Neural cell (in vitro differentiated cells): ENCODE measurements around the gene AGBL1. TPM values are rescaled to one million over a fixed set of nuclear protein-coding genes. Genes with fewer than 3 reads are reported as not detected.

Experiments
- H2AFZ ChIP-seq: fragments of 200-600, 300-800 bp; sonication (generic), shearing (Covaris generic); 2 replicates; pipeline ENCODE4 v1.6.0; 2014; ENCODE audit warnings: low read depth, mild to moderate bottlenecking, antibody characterized with exemption, low read length, moderate library complexity
- H3F3A ChIP-seq: fragments of 200-600 bp; shearing (Covaris generic); 2 replicates; pipeline ENCODE4 v1.6.1; 2016; ENCODE audit warnings: mild to moderate bottlenecking, moderate library complexity, mixed read lengths, antibody characterized with exemption, low read length; ENCODE audit not compliant: insufficient read depth, poor library complexity, severe bottlenecking
- H3K27ac ChIP-seq: fragments of 200-600, 300-800 bp; sonication (generic), shearing (Covaris generic); 2 replicates; pipeline ENCODE4 v1.5.1; 2014; ENCODE audit warnings: mild to moderate bottlenecking, low read length, moderate library complexity
- H3K27me3 ChIP-seq: fragments of 300-800, 200-600 bp; sonication (generic), shearing (Covaris generic); 2 replicates; pipeline ENCODE4 v1.6.0; 2014; ENCODE audit warnings: mild to moderate bottlenecking, low read depth, low read length, moderate library complexity; ENCODE audit not compliant: insufficient read depth
- H3K36me3 ChIP-seq: fragments of 300-800, 200-600 bp; sonication (generic), shearing (Covaris generic); 2 replicates; pipeline ENCODE4 v1.5.1; 2014; ENCODE audit warnings: mild to moderate bottlenecking, antibody characterized with exemption, low read length, moderate library complexity; ENCODE audit not compliant: insufficient read depth
- H3K4me2 ChIP-seq: fragments of 300-800, 200-600 bp; sonication (generic), shearing (Covaris generic); 2 replicates; pipeline ENCODE4 v1.6.0; 2014; ENCODE audit warnings: mild to moderate bottlenecking, low read length
- H3K4me3 ChIP-seq: fragments of 300-800, 200-600 bp; sonication (generic), shearing (Covaris generic); 2 replicates; pipeline ENCODE4 v1.5.1; 2014; ENCODE audit warnings: mild to moderate bottlenecking, low read length, moderate library complexity
- H3K79me2 ChIP-seq: fragments of 200-600 bp; shearing (Covaris generic); replicated peaks from 2 replicates; pipeline ENCODE4 v1.6.0; 2014; ENCODE audit warnings: mild to moderate bottlenecking, low read length, moderate library complexity; ENCODE audit not compliant: insufficient read depth
- H3K9ac ChIP-seq: fragments of 300-800, 200-600 bp; sonication (generic), shearing (Covaris generic); 2 replicates; pipeline ENCODE4 v1.6.1; 2016; ENCODE audit warnings: mild to moderate bottlenecking, low read length, mixed read lengths
- H3K9me2 ChIP-seq: fragments of 200-600 bp; shearing (Covaris generic); 2 replicates; pipeline ENCODE4 v1.6.1; 2016; ENCODE audit warnings: mild to moderate bottlenecking, low read length, mixed read lengths; ENCODE audit not compliant: insufficient read depth
- H3K9me3 ChIP-seq: fragments of 200-600, 300-800 bp; sonication (generic), shearing (Covaris generic); 2 replicates; pipeline ENCODE4 v1.6.1; 2016; ENCODE audit warnings: mild to moderate bottlenecking, mixed run types, low read length, moderate library complexity, mixed read lengths
- H4K20me1 ChIP-seq: fragments of 200-600 bp; shearing (Covaris generic); 2 replicates; pipeline ENCODE4 v1.6.1; 2016; ENCODE audit warnings: mild to moderate bottlenecking, mixed run types; ENCODE audit not compliant: insufficient read depth
- EP300 ChIP-seq: fragments of 450-650 bp; conservative IDR thresholded peaks from 2 replicates; pipeline ENCODE4 v1.6.1; 2014; ENCODE audit warnings: antibody characterized with exemption, mild to moderate bottlenecking, moderate library complexity; ENCODE audit not compliant: poor library complexity, severe bottlenecking
- EZH2 ChIP-seq: fragments of 200-600, 300-800 bp; shearing (Covaris generic), sonication (generic); IDR thresholded peaks from 2 replicates; pipeline ENCODE4 v1.6.1; 2014; ENCODE audit warnings: antibody characterized with exemption, low read length, borderline replicate concordance, mild to moderate bottlenecking; ENCODE audit not compliant: insufficient read depth, poor library complexity, severe bottlenecking
- MXI1 ChIP-seq: fragments of 450-650 bp; conservative IDR thresholded peaks from 2 replicates; pipeline ENCODE4 v1.6.1; 2014; ENCODE audit warnings: antibody characterized with exemption, mild to moderate bottlenecking; ENCODE audit not compliant: poor library complexity, severe bottlenecking
- POLR2AphosphoS5 ChIP-seq: IDR thresholded peaks from 2 replicates; pipeline ENCODE4 v1.6.1; 2012
- RAD21 ChIP-seq: fragments of 450-650 bp; conservative IDR thresholded peaks from 2 replicates; pipeline ENCODE4 v1.6.1; 2014; ENCODE audit warnings: antibody characterized with exemption, mild to moderate bottlenecking, moderate library complexity
- SMC3 ChIP-seq: fragments of 450-650 bp; conservative IDR thresholded peaks from 2 replicates; pipeline ENCODE4 v1.6.1; 2014; ENCODE audit warnings: antibody characterized with exemption, mild to moderate bottlenecking, moderate library complexity; ENCODE audit not compliant: poor library complexity
- TAF1 ChIP-seq: IDR thresholded peaks from 2 replicates; pipeline ENCODE4 v1.6.1; 2012; ENCODE audit warnings: low read depth
- polyA plus RNA-seq: library from polyadenylated mRNA; depleted of rRNA; stranded (reverse); fragments of >200 nt; gene quantifications from 2 replicates; pipeline ENCODE4 v1.2.3, GENCODE V29; 2014
- TF ChIP-seq, protein P1 (sequence below): fragments of 450-650 bp; IDR thresholded peaks from 2 replicates; pipeline ENCODE4 v1.5.1; 2014; ENCODE audit warnings: antibody characterized with exemption, mild to moderate bottlenecking, moderate library complexity; ENCODE audit not compliant: poor library complexity, severe bottlenecking
- TF ChIP-seq, protein P2 (sequence below): IDR thresholded peaks from 2 replicates; pipeline ENCODE4 v1.6.1; 2012; ENCODE audit warnings: borderline replicate concordance

AGBL1 gene
- polyA plus RNA-seq, 1 donor from 2014 or later = 0.12 TPM

- no peak overlapping the region for H2AFZ ChIP-seq
- H3K27me3 ChIP-seq = no peaks in the 10 kb centered on the region
- H3K9me2 ChIP-seq = no peaks in the 10 kb centered on the region
- H3K9ac ChIP-seq = no peak overlapping the region
- H3K4me3 ChIP-seq = no peak overlapping the region
- H3K36me3 ChIP-seq = no peaks in the 10 kb centered on the region
- H3K9me3 ChIP-seq = no peaks in the 10 kb centered on the region
- no peak for TF ChIP-seq POLR2AphosphoS5
- TF ChIP-seq, protein P1, sequence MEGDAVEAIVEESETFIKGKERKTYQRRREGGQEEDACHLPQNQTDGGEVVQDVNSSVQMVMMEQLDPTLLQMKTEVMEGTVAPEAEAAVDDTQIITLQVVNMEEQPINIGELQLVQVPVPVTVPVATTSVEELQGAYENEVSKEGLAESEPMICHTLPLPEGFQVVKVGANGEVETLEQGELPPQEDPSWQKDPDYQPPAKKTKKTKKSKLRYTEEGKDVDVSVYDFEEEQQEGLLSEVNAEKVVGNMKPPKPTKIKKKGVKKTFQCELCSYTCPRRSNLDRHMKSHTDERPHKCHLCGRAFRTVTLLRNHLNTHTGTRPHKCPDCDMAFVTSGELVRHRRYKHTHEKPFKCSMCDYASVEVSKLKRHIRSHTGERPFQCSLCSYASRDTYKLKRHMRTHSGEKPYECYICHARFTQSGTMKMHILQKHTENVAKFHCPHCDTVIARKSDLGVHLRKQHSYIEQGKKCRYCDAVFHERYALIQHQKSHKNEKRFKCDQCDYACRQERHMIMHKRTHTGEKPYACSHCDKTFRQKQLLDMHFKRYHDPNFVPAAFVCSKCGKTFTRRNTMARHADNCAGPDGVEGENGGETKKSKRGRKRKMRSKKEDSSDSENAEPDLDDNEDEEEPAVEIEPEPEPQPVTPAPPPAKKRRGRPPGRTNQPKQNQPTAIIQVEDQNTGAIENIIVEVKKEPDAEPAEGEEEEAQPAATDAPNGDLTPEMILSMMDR = no peak
- H3K4me2 ChIP-seq = no peak overlapping the region
- H3K27ac ChIP-seq = no peak overlapping the region
- H3K79me2 ChIP-seq = no peaks in the 10 kb centered on the region
- no peaks in the 10 kb centered on the region for H3F3A ChIP-seq
- no peaks in the 10 kb centered on the region for H4K20me1 ChIP-seq
Measured at GRCh38 chr15:86743283-86743903, 663.7 kb downstream of the AGBL1 start.

GRCh38 chr15:86744198-86744780, 664.6 kb downstream of the AGBL1 start:
- H3K4me2 ChIP-seq = no peak overlapping the region
- H3K4me3 ChIP-seq = no peak overlapping the region
- H3K9ac ChIP-seq = no peak overlapping the region
- no peaks in the 10 kb centered on the region for H3K27me3 ChIP-seq
- no peaks in the 10 kb centered on the region for H3K79me2 ChIP-seq
- no peaks in the 10 kb centered on the region for H3K9me3 ChIP-seq
- H2AFZ ChIP-seq = no peak overlapping the region
- no peaks in the 10 kb centered on the region for H3K36me3 ChIP-seq
- H3K27ac ChIP-seq = peak overlapping the region; percentile 52
- no peaks in the 10 kb centered on the region for H4K20me1 ChIP-seq
- H3F3A ChIP-seq = no peaks in the 10 kb centered on the region
- TF ChIP-seq MXI1 (no peak), EZH2 (no peak), EP300 (no peak), SMC3 (no peak), TAF1 (no peak), RAD21 (no peak), POLR2AphosphoS5 (no peak)
- TF ChIP-seq, protein P1 = no peak
- TF ChIP-seq, protein P2, sequence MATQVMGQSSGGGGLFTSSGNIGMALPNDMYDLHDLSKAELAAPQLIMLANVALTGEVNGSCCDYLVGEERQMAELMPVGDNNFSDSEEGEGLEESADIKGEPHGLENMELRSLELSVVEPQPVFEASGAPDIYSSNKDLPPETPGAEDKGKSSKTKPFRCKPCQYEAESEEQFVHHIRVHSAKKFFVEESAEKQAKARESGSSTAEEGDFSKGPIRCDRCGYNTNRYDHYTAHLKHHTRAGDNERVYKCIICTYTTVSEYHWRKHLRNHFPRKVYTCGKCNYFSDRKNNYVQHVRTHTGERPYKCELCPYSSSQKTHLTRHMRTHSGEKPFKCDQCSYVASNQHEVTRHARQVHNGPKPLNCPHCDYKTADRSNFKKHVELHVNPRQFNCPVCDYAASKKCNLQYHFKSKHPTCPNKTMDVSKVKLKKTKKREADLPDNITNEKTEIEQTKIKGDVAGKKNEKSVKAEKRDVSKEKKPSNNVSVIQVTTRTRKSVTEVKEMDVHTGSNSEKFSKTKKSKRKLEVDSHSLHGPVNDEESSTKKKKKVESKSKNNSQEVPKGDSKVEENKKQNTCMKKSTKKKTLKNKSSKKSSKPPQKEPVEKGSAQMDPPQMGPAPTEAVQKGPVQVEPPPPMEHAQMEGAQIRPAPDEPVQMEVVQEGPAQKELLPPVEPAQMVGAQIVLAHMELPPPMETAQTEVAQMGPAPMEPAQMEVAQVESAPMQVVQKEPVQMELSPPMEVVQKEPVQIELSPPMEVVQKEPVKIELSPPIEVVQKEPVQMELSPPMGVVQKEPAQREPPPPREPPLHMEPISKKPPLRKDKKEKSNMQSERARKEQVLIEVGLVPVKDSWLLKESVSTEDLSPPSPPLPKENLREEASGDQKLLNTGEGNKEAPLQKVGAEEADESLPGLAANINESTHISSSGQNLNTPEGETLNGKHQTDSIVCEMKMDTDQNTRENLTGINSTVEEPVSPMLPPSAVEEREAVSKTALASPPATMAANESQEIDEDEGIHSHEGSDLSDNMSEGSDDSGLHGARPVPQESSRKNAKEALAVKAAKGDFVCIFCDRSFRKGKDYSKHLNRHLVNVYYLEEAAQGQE = no peak
- H3K9me2 ChIP-seq = no peaks in the 10 kb centered on the region
